Trophoblast cell (in vitro differentiated cells and primary cell): Measurements from ENCODE around the gene AGPS.

Experiments used
- DNase-seq, 2 donors: peaks; one replicate each; pipeline ENCODE4 v3.0.0-alpha.2; 2016
- H2AFZ ChIP-seq: 2 replicates; pipeline ENCODE4 v1.6.1; 2013; ENCODE audit warnings: low read length, moderate library complexity, mild to moderate bottlenecking; ENCODE audit not compliant: insufficient read depth, poor library complexity
- H2AK5ac ChIP-seq: 2 replicates; pipeline ENCODE4 v1.6.1; 2013; ENCODE audit warnings: mild to moderate bottlenecking, low read length
- H2BK120ac ChIP-seq: 2 replicates; pipeline ENCODE4 v1.6.1; 2013; ENCODE audit warnings: low read length, mild to moderate bottlenecking, moderate library complexity; ENCODE audit not compliant: insufficient read depth, poor library complexity
- H2BK12ac ChIP-seq: 2 replicates; pipeline ENCODE4 v1.6.1; 2013; ENCODE audit warnings: mild to moderate bottlenecking, low read length, moderate library complexity
- H2BK5ac ChIP-seq: 2 replicates; pipeline ENCODE4 v1.6.1; 2013; ENCODE audit warnings: low read length, low read depth, moderate library complexity, mild to moderate bottlenecking; ENCODE audit not compliant: poor library complexity
- H3K14ac ChIP-seq: 2 replicates; pipeline ENCODE4 v1.6.1; 2013; ENCODE audit warnings: mild to moderate bottlenecking, low read length
- H3K18ac ChIP-seq: 2 replicates; pipeline ENCODE4 v1.6.1; 2013; ENCODE audit warnings: mild to moderate bottlenecking, low read length
- H3K23ac ChIP-seq: 2 replicates; pipeline ENCODE4 v1.6.1; 2013; ENCODE audit warnings: low read length
- H3K27ac ChIP-seq: 2 replicates; pipeline ENCODE4 v1.5.1; 2013; ENCODE audit warnings: low read depth, mild to moderate bottlenecking, inconsistent platforms, low read length, moderate library complexity
- H3K27me3 ChIP-seq: 2 replicates; pipeline ENCODE4 v1.6.1; 2013; ENCODE audit warnings: inconsistent platforms, mild to moderate bottlenecking, low read length, moderate library complexity; ENCODE audit not compliant: insufficient read depth
- H3K36me3 ChIP-seq, 2 experiments: 1 replicate in 1 of 2; 2 replicates in 1 of 2; pipeline ENCODE4 v1.6.1; 2013; ENCODE audit warnings: low read length in 2 of 2, mild to moderate bottlenecking in 2 of 2, moderate library complexity in 1 of 2; ENCODE audit not compliant: insufficient read depth in 2 of 2, control insufficient read depth in 1 of 2
- H3K4ac ChIP-seq: 2 replicates; pipeline ENCODE4 v1.6.1; 2013; ENCODE audit warnings: low read depth, mild to moderate bottlenecking, low read length, moderate library complexity
- H3K4me1 ChIP-seq, 2 experiments: 1 replicate in 1 of 2; 2 replicates in 1 of 2; pipeline ENCODE4 v1.6.1; 2013; ENCODE audit warnings: low read length in 2 of 2, mild to moderate bottlenecking in 2 of 2, moderate library complexity in 1 of 2; ENCODE audit not compliant: insufficient read depth in 2 of 2, control insufficient read depth in 1 of 2
- H3K4me2 ChIP-seq: 2 replicates; pipeline ENCODE4 v1.6.1; 2013; ENCODE audit warnings: inconsistent platforms, mild to moderate bottlenecking, low read length, moderate library complexity
- H3K4me3 ChIP-seq: 2 replicates; pipeline ENCODE4 v1.5.1; 2013; ENCODE audit warnings: mild to moderate bottlenecking, low read depth, low read length, inconsistent platforms
- H3K79me1 ChIP-seq: one replicate; pipeline ENCODE4 v1.6.1; 2013; ENCODE audit warnings: low read length
- H3K79me2 ChIP-seq: 2 replicates; pipeline ENCODE4 v1.6.1; 2013; ENCODE audit warnings: low read length, mild to moderate bottlenecking; ENCODE audit not compliant: control insufficient read depth, insufficient read depth, poor library complexity
- H3K9ac ChIP-seq: 2 replicates; pipeline ENCODE4 v1.6.1; 2013; ENCODE audit warnings: mild to moderate bottlenecking, low read length
- H3K9me3 ChIP-seq: 2 replicates; pipeline ENCODE4 v1.6.1; 2013; ENCODE audit warnings: low read depth, mild to moderate bottlenecking, control low read depth, inconsistent platforms, low read length; ENCODE audit not compliant: insufficient read depth
- H4K12ac ChIP-seq: 2 replicates; pipeline ENCODE4 v1.6.1; 2013; ENCODE audit warnings: low read depth, mild to moderate bottlenecking, low read length, moderate library complexity
- H4K8ac ChIP-seq: 2 replicates; pipeline ENCODE4 v1.6.1; 2013; ENCODE audit warnings: low read depth, mild to moderate bottlenecking, low read length, moderate library complexity
- H4K91ac ChIP-seq: one replicate; pipeline ENCODE4 v1.6.1; 2013; ENCODE audit warnings: low read depth, mild to moderate bottlenecking, low read length, moderate library complexity
- WGBS: extraction: QIAGEN DNeasy Blood & Tissue Kit; methylation state at CpG from one replicate; pipeline ENCODE4 v1.1.7; 2013; ENCODE audit warnings: missing lambda C conversion rate; ENCODE audit not compliant: insufficient read length, insufficient coverage; ENCODE audit errors: extremely low coverage; 5-methylcytosine and 5-hydroxymethylcytosine counted together

Gene AGPS

DNA sequence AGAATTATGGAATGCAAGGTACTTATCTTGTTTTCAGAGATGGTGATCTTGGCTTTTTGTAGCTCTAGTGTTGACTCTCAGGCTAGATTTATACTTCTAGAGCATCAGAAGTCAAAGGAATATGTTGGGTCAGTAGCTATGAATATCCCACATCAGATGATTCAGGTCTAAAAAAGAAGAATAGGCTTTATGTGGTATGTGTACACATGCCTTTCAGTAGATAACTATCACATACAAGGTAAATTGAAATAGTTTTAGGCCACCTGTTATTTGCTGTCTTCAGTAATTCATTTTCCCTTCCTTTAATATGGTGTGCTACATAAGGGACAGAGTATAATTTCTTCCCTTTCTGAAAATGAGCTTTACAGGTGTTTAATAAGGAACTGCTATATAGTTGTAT, 142.4 kb downstream of the AGPS start:
- H3K27ac ChIP-seq, result no peak overlapping the region
- no peak overlapping the region for H2BK5ac ChIP-seq
- no peak overlapping the region for H4K12ac ChIP-seq
- H3K4me1 ChIP-seq, result no peaks in the 10 kb centered on the region
- H3K4me2 ChIP-seq, result no peak overlapping the region
- no peaks in the 10 kb centered on the region for H3K79me2 ChIP-seq
- H3K79me1 ChIP-seq, result no peaks in the 10 kb centered on the region
- no peak overlapping the region for H3K4ac ChIP-seq
- H3K14ac ChIP-seq, result no peak overlapping the region
- no peak overlapping the region for H3K9ac ChIP-seq
- no peaks in the 10 kb centered on the region for H3K27me3 ChIP-seq
- no peak for DNase-seq
- H2AK5ac ChIP-seq, result no peak overlapping the region
- no peak overlapping the region for H3K18ac ChIP-seq
- no peak overlapping the region for H4K8ac ChIP-seq
- H4K91ac ChIP-seq, result no peak overlapping the region
- no peak overlapping the region for H3K4me3 ChIP-seq
- H2BK120ac ChIP-seq, result no peak overlapping the region
- no peak overlapping the region for H2AFZ ChIP-seq
- H3K9me3 ChIP-seq, result no peaks in the 10 kb centered on the region
- no peaks in the 10 kb centered on the region for H3K36me3 ChIP-seq
- no peak overlapping the region for H3K23ac ChIP-seq
- no peak overlapping the region for H2BK12ac ChIP-seq

GRCh38 chr2:177535958-177536504, 143.5 kb downstream of the AGPS start:
- Histone ChIP-seq H2AK5ac (no peak overlapping the region), H3K4me2 (no peak overlapping the region), H3K4ac (no peak overlapping the region), H4K91ac (no peak overlapping the region), H3K27me3 (no peaks in the 10 kb centered on the region), H4K8ac (no peak overlapping the region), H3K4me1 (no peaks in the 10 kb centered on the region), H3K9ac (no peak overlapping the region), H3K79me2 (no peaks in the 10 kb centered on the region), H2BK5ac (no peak overlapping the region), H3K9me3 (no peaks in the 10 kb centered on the region), H3K36me3 (no peaks in the 10 kb centered on the region), H4K12ac (no peak overlapping the region), H2BK12ac (no peak overlapping the region), H3K18ac (no peak overlapping the region), H2BK120ac (no peak overlapping the region), H3K23ac (no peak overlapping the region), H3K27ac (no peak overlapping the region), H3K4me3 (no peak overlapping the region), H3K14ac (no peak overlapping the region), H3K79me1 (no peaks in the 10 kb centered on the region), H2AFZ (no peak overlapping the region)
- no peak for DNase-seq
- WGBS, result no CpG with 5 or more reads among the region's 3 CpGs

DNA sequence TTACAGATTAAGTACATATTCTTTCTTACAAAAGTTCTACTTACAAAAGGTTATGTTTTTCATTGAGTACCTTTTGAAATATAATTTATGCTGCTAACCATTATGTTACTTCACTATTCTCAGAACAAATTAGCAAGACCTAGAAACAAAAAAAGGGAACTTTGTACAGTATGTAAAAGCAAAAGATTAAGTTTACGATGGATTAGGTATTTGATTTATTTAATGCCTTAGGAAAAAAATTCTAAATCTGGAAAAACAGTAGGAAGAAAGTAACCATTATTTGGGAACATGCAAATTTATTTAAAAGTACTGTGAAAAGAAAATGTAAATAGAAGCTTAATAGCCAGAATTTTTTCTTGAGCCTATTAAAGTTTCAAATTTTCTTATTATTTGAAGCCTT, 144.6 kb downstream of the AGPS start:
- no peak overlapping the region for H4K91ac ChIP-seq
- no peaks in the 10 kb centered on the region for H3K79me1 ChIP-seq
- no peak overlapping the region for H3K4me3 ChIP-seq
- no peaks in the 10 kb centered on the region for H3K79me2 ChIP-seq
- H3K4me2 ChIP-seq, result no peak overlapping the region
- H3K18ac ChIP-seq, result no peak overlapping the region
- no peak overlapping the region for H4K8ac ChIP-seq
- H3K36me3 ChIP-seq, result no peaks in the 10 kb centered on the region
- H2AFZ ChIP-seq, result no peak overlapping the region
- H2BK5ac ChIP-seq, result no peak overlapping the region
- no peak overlapping the region for H3K9ac ChIP-seq
- no peak overlapping the region for H4K12ac ChIP-seq
- no peaks in the 10 kb centered on the region for H3K27me3 ChIP-seq
- no peak overlapping the region for H3K27ac ChIP-seq
- H3K4ac ChIP-seq, result no peak overlapping the region
- H3K9me3 ChIP-seq, result no peaks in the 10 kb centered on the region
- WGBS, result 100% methylated on average over 1 of the region's 1 CpG
- no peaks in the 10 kb centered on the region for H3K4me1 ChIP-seq
- no peak overlapping the region for H3K14ac ChIP-seq
- H2BK12ac ChIP-seq, result no peak overlapping the region
- DNase-seq, result no peak
- H2BK120ac ChIP-seq, result no peak overlapping the region
- no peak overlapping the region for H3K23ac ChIP-seq
- no peak overlapping the region for H2AK5ac ChIP-seq

DNA sequence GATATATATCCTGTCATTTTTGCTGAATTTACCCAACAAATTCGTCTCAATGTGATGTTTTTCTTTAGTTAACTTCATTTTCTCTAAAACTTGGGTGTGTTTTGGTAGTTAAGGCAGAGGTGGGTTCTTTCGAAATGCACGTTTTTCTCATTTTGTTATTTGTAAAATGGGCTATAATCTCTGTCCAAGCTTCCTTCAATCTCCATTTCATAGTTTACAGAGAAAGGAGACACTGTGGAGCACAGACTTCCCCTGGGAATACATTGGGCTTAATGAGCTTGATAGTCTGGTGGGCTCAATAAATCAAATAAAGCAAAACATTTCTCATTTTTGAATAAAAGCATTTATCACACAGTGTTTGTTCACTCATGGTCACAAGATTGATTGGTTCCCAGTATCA, 145.1 kb downstream of the AGPS start:
- no peak overlapping the region for H4K8ac ChIP-seq
- H3K23ac ChIP-seq, result no peak overlapping the region
- no peak overlapping the region for H3K4me3 ChIP-seq
- H3K18ac ChIP-seq, result no peak overlapping the region
- H3K14ac ChIP-seq, result no peak overlapping the region
- H3K27ac ChIP-seq, result no peak overlapping the region
- no peak overlapping the region for H2BK120ac ChIP-seq
- H4K91ac ChIP-seq, result no peak overlapping the region
- H2AK5ac ChIP-seq, result no peak overlapping the region
- H4K12ac ChIP-seq, result no peak overlapping the region
- H3K36me3 ChIP-seq, result no peaks in the 10 kb centered on the region
- H3K9ac ChIP-seq, result no peak overlapping the region
- H3K79me2 ChIP-seq, result no peaks in the 10 kb centered on the region
- H3K4ac ChIP-seq, result no peak overlapping the region
- no CpG with 5 or more reads among the region's 3 CpGs for WGBS
- H2BK5ac ChIP-seq, result no peak overlapping the region
- H2BK12ac ChIP-seq, result no peak overlapping the region
- no peaks in the 10 kb centered on the region for H3K27me3 ChIP-seq
- no peak for DNase-seq
- no peaks in the 10 kb centered on the region for H3K9me3 ChIP-seq
- no peaks in the 10 kb centered on the region for H3K4me1 ChIP-seq
- no peaks in the 10 kb centered on the region for H3K79me1 ChIP-seq
- no peak overlapping the region for H2AFZ ChIP-seq
- no peak overlapping the region for H3K4me2 ChIP-seq
